ENCODE data around the gene ACADVL.

- TF ChIP-seq, protein P1, sequence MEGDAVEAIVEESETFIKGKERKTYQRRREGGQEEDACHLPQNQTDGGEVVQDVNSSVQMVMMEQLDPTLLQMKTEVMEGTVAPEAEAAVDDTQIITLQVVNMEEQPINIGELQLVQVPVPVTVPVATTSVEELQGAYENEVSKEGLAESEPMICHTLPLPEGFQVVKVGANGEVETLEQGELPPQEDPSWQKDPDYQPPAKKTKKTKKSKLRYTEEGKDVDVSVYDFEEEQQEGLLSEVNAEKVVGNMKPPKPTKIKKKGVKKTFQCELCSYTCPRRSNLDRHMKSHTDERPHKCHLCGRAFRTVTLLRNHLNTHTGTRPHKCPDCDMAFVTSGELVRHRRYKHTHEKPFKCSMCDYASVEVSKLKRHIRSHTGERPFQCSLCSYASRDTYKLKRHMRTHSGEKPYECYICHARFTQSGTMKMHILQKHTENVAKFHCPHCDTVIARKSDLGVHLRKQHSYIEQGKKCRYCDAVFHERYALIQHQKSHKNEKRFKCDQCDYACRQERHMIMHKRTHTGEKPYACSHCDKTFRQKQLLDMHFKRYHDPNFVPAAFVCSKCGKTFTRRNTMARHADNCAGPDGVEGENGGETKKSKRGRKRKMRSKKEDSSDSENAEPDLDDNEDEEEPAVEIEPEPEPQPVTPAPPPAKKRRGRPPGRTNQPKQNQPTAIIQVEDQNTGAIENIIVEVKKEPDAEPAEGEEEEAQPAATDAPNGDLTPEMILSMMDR (IDR thresholded peaks at IDR 0.05), result no peak
- TF ChIP-seq EP300 (IDR thresholded peaks at IDR 0.05; ENCODE audit: low read depth), result no peak
Observed at GRCh38 chr17:7241090-7241733, 21.5 kb downstream of the ACADVL start.
